GM23338 (cell line): ENCODE measurements around the gene POPDC3. TPM values are rescaled to one million over a fixed set of nuclear protein-coding genes. Genes with fewer than 3 reads are reported as not detected.
A peak's percentile ranks its signal among the peaks of the same experiment; 100 is the strongest.

Source experiments
- ATAC-seq: fragments of 200-7000 bp; cut with Tn5 transposase; 3 replicates; pipeline ENCODE4 v1.9.1; 2020
- DNase-seq: peaks from one replicate; pipeline ENCODE4 v3.0.0-alpha.2; 2015; ENCODE audit warnings: low spot score
- H2AFZ ChIP-seq: fragments of 200-600 bp; sonication (generic); 2 replicates; pipeline ENCODE4 v1.8.0; 2016; ENCODE audit warnings: antibody characterized with exemption, mild to moderate bottlenecking, moderate library complexity
- H3F3A ChIP-seq: fragments of 200-600 bp; sonication (generic); replicated peaks from 2 replicates; pipeline ENCODE4 v1.8.0; 2017; ENCODE audit warnings: antibody characterized with exemption, mixed run types, low read depth
- H3K27ac ChIP-seq: fragments of 200-600 bp; sonication (generic); 2 replicates; pipeline ENCODE4 v1.6.1; 2016; ENCODE audit warnings: low read depth
- H3K27me3 ChIP-seq: fragments of 200-600 bp; sonication (generic); 2 replicates; pipeline ENCODE4 v1.8.0; 2016; ENCODE audit warnings: mild to moderate bottlenecking, mixed run types, moderate library complexity; ENCODE audit not compliant: insufficient read depth
- H3K36me3 ChIP-seq: fragments of 200-600 bp; sonication (generic); 2 replicates; pipeline ENCODE4 v1.8.0; 2016; ENCODE audit warnings: mild to moderate bottlenecking; ENCODE audit not compliant: insufficient read depth
- H3K4me1 ChIP-seq: fragments of 200-600 bp; sonication (generic); 2 replicates; pipeline ENCODE4 v1.8.0; 2016; ENCODE audit warnings: mild to moderate bottlenecking, moderate library complexity; ENCODE audit not compliant: insufficient read depth
- H3K4me2 ChIP-seq: fragments of 200-600 bp; sonication (generic); 2 replicates; pipeline ENCODE4 v1.7.1; 2017; ENCODE audit warnings: mixed run types
- H3K4me3 ChIP-seq: fragments of 200-600 bp; sonication (generic); 2 replicates; pipeline ENCODE4 v1.6.1; 2016; ENCODE audit warnings: mixed run types
- H3K79me2 ChIP-seq: fragments of 200-600 bp; sonication (generic); replicated peaks from 2 replicates; pipeline ENCODE4 v1.8.0; 2017; ENCODE audit warnings: mild to moderate bottlenecking; ENCODE audit not compliant: insufficient read depth
- H3K9me2 ChIP-seq: fragments of 200-600 bp; sonication (generic); 2 replicates; pipeline ENCODE4 v1.8.0; 2017; ENCODE audit not compliant: insufficient read depth
- H4K20me1 ChIP-seq: fragments of 200-600 bp; sonication (generic); replicated peaks from 2 replicates; pipeline ENCODE4 v1.8.0; 2017; ENCODE audit warnings: mild to moderate bottlenecking; ENCODE audit not compliant: insufficient read depth
- H3K27ac Mint-ChIP-seq: 2 replicates; pipeline ENCODE4 v1.8.0; 2020; ENCODE audit warnings: inconsistent platforms, mild to moderate bottlenecking, moderate library complexity, mixed read lengths
- H3K27me3 Mint-ChIP-seq: 3 replicates; pipeline ENCODE4 v1.8.0; 2022; ENCODE audit warnings: low read depth, mild to moderate bottlenecking, moderate library complexity, mixed read lengths, inconsistent platforms; ENCODE audit not compliant: insufficient read depth, poor library complexity
- H3K36me3 Mint-ChIP-seq: 3 replicates; pipeline ENCODE4 v1.8.0; 2021; ENCODE audit warnings: low read depth, mild to moderate bottlenecking, inconsistent platforms, moderate library complexity, mixed read lengths
- H3K4me1 Mint-ChIP-seq: 3 replicates; pipeline ENCODE4 v1.8.0; 2020; ENCODE audit warnings: mild to moderate bottlenecking, inconsistent platforms, mixed read lengths
- H3K4me3 Mint-ChIP-seq: 3 replicates; pipeline ENCODE4 v1.8.0; 2021; ENCODE audit warnings: moderate library complexity, mild to moderate bottlenecking, inconsistent platforms, mixed read lengths
- H3K9me3 Mint-ChIP-seq: 3 replicates; pipeline ENCODE4 v1.8.0; 2020; ENCODE audit warnings: moderate library complexity, mild to moderate bottlenecking, inconsistent platforms, mixed read lengths
- CTCF ChIP-seq, 2 experiments: fragments of 200-600 bp in 1 of 2; sonication (generic) in 1 of 2; conservative IDR thresholded peaks; 2 replicates each; pipeline versions ENCODE4 v1.5.1 to v1.6.1; 2016 to 2017; ENCODE audit warnings: antibody characterized with exemption in 2 of 2, low read depth in 2 of 2, mild to moderate bottlenecking in 2 of 2, moderate library complexity in 1 of 2
- ETS1 ChIP-seq: IDR thresholded peaks from 2 replicates; pipeline ENCODE4 v1.6.1; 2016; ENCODE audit warnings: antibody characterized with exemption
- JUNB ChIP-seq: IDR thresholded peaks from one replicate; pipeline ENCODE4 v1.6.1; 2016; ENCODE audit warnings: antibody characterized with exemption; ENCODE audit not compliant: unreplicated experiment
- NANOG ChIP-seq: IDR thresholded peaks from 2 replicates; pipeline ENCODE4 v1.6.1; 2016; ENCODE audit warnings: antibody characterized with exemption, borderline replicate concordance
- ZNF114 ChIP-seq: fragments of 250-450 bp; sonication (Bioruptor Pico); IDR thresholded peaks from 2 replicates; pipeline ENCODE4 v1.5.0; 2020; ENCODE audit warnings: mild to moderate bottlenecking, moderate library complexity
- ZNF331 ChIP-seq: fragments of 250-450 bp; sonication (Bioruptor Pico); IDR thresholded peaks from 2 replicates; pipeline ENCODE4 v1.5.0; 2020; ENCODE audit warnings: low read depth, mild to moderate bottlenecking, moderate library complexity
- polyA plus RNA-seq: library from polyadenylated mRNA; unstranded; fragments of >200 nt; fragmentation: Nextera tagmentation; extraction: Ambion mirVana; gene quantifications from 2 replicates; pipeline ENCODE4 v1.2.1, GENCODE V29; 2016
- total RNA-seq: library from RNA; depleted of rRNA; stranded (reverse); fragments of >200 nt; shearing (Covaris generic); gene quantifications from 2 replicates; pipeline ENCODE4 v1.2.3, GENCODE V29; 2014

Gene POPDC3
- total and polyA plus RNA-seq, 2 experiments from 2014 or later: 5.1 to 5.7 TPM

GRCh38 chr6:105215506-105215905, 35.7 kb upstream of the POPDC3 start:
- no peaks in the 10 kb centered on the region for H3K36me3 Mint-ChIP-seq
- H3K79me2 ChIP-seq: no peaks in the 10 kb centered on the region
- H2AFZ ChIP-seq: 0 out of 2 replicates have a peak overlapping the region, but pooled peaks have one; percentile 18
- no peaks in the 10 kb centered on the region for H3K27me3 Mint-ChIP-seq
- no peaks in the 10 kb centered on the region for H4K20me1 ChIP-seq
- DNase-seq: no peak
- H3K4me1 ChIP-seq: no peaks in the 10 kb centered on the region
- H3K4me2 ChIP-seq: no peak overlapping the region
- TF ChIP-seq NANOG: no peak
- TF ChIP-seq ETS1: no peak
- TF ChIP-seq JUNB: no peak
- no peak for TF ChIP-seq CTCF (conservative IDR thresholded peaks at IDR 0.05; ENCODE audit: low read depth in 2 of 2)
- H3K4me3 Mint-ChIP-seq: no peak overlapping the region
- H3K9me3 Mint-ChIP-seq: no peaks in the 10 kb centered on the region
- ATAC-seq: no peak
- no peaks in the 10 kb centered on the region for H3K4me1 Mint-ChIP-seq
- H3K4me3 ChIP-seq: no peak overlapping the region
- H3K9me2 ChIP-seq: no peaks in the 10 kb centered on the region
- H3K27ac Mint-ChIP-seq: no peak overlapping the region
- no peaks in the 10 kb centered on the region for H3K36me3 ChIP-seq
- H3K27me3 ChIP-seq: no peaks in the 10 kb centered on the region
- no peaks in the 10 kb centered on the region for H3F3A ChIP-seq
- H3K27ac ChIP-seq: no peak overlapping the region

- no peaks in the 10 kb centered on the region for H3K9me2 ChIP-seq
- Mint-ChIP-seq H3K27ac (no peak overlapping the region), H3K4me1 (0 out of 3 replicates have a peak, but pooled peaks cover 3% of the 10 kb centered on the region), H3K27me3 (no peaks in the 10 kb centered on the region), H3K36me3 (no peaks in the 10 kb centered on the region), H3K9me3 (no peaks in the 10 kb centered on the region), H3K4me3 (no peak overlapping the region)
- no peak overlapping the region for H2AFZ ChIP-seq
- 0 out of 2 replicates have a peak, but pooled peaks cover 3% of the 10 kb centered on the region for H3K4me1 ChIP-seq
- TF ChIP-seq ETS1 (no peak), ZNF331 (CRISPR knock-in tag) (no peak), JUNB (no peak), ZNF114 (no peak)
- no peaks in the 10 kb centered on the region for H3F3A ChIP-seq
- H3K4me3 ChIP-seq: no peak overlapping the region
- no peak for ATAC-seq
- DNase-seq: no peak
- H3K4me2 ChIP-seq: no peak overlapping the region
- H3K27ac ChIP-seq: no peak overlapping the region
- H4K20me1 ChIP-seq: no peaks in the 10 kb centered on the region
- no peaks in the 10 kb centered on the region for H3K36me3 ChIP-seq
- no peaks in the 10 kb centered on the region for H3K79me2 ChIP-seq
- no peaks in the 10 kb centered on the region for H3K27me3 ChIP-seq
Measured at GRCh38 chr6:105214668-105215067, 34.9 kb upstream of the POPDC3 start.
